IPS DF 19.7 (cell line): ENCODE data around the gene RGS7.
"Not testable (repeated sequence)": the region's sequence is repeated elsewhere in the genome, so short reads cannot be mapped to it uniquely, and the experiment has no call there.

ENCODE experiments used
- DNase-seq: peaks from one replicate; pipeline ENCODE4 v3.0.0-alpha.2; 2013; ENCODE audit warnings: low read depth, low spot score

The RGS7 gene

DNA sequence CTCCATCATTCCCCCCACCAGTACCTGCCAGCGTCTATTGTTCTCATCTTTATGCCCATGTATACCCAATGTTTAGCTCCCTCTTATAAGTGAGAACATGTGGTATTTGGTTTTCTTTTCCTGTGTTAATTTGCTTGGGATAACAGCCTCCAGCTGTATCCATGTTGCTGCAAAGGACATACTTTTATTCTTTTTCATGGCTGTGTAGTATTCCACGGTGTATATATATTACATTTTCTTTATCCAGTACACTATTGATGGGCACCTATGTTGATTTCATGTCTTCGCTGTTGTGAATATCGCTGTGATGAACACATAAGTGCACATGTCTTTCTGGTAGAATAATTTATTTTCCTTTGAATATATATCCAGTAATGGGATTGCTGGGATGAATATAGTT lies 431.7 kb downstream of the RGS7 start:
- DNase-seq = no peak

DNA sequence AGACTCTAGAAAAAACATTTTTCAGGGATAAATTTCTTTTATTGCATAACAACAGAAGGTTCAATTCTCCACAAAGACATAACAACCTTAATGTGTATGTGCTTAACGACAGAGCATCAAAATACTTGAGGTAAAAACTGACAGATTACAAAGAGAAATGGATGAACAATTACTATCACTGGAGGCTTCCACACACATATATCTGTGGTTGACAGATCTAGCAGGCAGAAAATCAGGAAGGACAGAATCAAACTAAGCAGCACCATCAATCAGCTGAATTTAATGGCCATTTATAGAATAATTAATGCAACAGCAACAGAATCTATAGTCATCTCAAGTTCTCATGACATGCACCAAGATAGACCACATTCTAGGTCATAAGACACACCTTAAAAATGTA lies 439.0 kb downstream of the RGS7 start:
- no peak for DNase-seq

DNA sequence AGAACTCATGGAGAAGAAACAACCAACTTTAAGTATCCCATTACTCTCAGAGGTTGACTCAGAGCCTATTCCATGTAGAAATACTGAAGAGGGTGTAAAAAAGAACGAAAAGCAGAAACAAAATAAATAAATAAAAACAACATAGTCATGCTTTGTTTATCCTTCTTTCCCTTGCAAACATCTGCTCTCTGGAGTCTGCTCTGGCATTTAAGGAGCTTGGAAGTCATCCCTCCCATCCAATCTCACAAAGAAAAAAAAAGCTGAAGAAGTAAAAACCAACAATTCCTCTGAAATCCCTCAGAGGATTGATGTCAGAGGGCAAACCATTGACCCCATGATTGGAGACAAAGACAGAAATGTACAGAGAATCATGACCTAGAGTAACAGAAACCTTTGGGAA lies 442.5 kb downstream of the RGS7 start:
- no peak for DNase-seq

DNA sequence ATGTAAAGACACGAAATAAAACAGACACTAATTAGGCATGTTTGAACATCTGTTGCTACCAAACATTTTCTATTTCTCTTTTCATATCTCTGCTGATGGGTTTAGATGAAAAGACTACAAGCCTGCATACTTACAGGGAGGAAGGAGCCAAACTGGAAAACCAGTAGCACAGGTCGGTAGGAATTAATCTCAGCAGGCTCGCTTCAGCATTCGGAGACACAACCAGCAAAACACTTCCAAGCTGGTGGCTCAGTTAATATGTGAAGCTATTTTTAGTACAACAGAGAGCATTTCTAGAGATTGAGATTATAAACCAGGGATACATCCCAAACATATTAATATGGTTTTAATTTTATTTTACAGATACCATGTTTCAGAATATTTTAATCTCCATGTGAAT lies 444.2 kb downstream of the RGS7 start:
- no peak for DNase-seq

DNA sequence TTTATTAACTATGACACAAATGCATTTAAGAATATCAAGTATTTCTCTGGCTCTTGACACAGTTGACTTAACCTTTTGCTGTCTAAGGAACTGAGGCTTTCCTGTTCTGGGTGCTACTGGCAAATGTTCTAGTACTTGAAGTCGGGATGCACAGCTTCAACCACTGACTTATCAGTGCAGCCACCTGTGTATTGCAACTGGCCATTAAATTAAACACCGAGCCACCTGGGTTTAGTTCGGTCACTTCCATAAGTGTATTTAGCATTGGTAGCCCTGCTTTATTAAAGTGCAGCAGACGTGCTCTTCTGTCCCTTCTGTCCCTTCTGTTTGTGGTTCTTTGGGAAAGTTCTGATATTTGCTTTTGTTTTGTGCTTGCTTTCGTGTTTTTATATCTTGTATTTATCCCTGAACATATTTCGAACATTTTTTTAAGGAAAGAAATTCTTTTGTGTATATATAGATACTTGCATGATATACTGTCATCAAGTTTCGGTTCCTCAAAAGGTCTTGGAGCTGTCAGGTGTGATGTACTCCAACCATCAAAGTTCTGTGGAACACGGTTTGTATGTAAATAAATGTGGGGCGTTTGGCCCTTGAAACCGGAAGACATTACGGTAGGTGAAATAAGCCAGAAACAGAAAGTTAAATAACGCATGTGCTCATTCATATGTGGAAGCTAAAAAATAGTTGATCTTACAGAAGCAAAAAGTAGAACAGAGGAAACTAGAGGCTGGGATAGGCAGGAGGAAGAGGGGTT lies 447.1 kb downstream of the RGS7 start:
- no peak for DNase-seq

DNA sequence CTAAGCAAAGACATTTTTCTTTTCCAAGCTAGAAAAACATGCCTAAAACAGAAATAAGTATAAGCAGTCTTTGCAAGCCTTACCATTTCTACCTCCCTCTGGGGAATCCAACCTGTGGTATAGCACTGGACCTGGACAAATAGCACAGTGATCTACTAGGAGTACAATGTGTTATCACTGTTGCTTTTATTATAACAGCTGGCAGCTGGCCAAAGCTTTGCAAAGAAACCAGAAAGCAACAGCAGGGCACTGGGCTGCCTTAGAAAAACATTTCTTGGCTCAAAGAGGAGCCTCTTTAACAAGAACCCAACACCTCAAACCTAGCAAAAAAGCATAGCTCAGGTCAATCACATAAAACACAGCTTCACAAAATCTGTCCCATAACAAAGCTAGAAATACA lies 450.5 kb downstream of the RGS7 start:
- no peak for DNase-seq

DNA sequence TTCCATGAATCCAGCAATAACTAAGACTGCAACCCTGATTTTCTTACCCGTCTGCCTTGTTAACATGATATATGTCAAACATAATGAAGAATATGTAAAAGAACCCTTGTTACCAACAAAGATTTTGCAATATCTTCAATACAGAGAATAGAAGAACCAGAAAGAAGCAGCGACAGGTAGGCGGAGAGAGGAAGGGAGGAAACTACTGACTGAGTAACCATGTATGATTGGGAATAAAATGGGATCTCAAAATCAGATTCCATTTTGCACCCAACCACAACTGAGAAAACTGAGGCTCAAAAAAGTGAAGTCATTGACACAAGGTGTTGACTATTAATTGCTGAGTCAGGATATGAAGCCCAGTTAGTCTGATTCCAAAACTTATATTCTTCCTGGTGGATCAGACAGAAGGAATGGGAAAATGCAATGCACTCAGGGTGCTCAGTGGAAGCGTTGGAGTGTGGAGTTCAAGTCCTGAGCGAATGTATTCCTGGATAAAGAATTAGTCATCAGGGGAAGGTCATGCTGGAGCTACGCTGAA lies 451.7 kb downstream of the RGS7 start:
- DNase-seq = no peak

DNA sequence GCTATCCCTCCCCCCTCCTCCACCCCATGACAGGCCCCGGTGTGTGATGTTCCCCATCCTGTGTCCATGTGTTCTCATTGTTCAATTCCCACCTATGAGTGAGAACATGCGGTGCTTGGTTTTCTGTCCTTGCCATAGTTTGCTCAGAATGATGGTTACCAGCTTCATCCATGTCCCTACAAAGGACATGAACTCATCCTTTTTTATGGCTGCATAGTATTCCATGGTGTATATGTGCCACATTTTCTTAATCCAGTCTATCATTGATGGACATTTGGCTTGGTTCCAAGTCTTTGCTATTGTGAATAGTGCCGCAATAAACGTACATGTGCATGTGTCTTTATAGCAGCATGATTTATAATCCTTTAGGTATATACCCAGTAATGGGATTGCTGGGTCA lies 461.6 kb downstream of the RGS7 start:
- DNase-seq = not testable (repeated sequence)

DNA sequence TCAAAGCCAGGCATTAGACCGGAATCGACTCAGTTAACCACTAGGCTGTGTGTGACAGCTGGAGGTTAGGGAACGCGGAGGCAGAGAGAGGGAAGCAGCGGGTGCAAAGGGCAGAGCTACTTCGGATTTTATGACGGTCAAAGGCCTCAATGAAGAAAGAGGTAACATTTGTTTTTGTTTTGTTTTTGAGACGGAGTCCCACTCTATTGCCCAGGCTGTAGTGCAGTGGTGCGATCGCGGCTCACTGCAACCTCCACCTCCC lies 468.3 kb downstream of the RGS7 start:
- DNase-seq = no peak

DNA sequence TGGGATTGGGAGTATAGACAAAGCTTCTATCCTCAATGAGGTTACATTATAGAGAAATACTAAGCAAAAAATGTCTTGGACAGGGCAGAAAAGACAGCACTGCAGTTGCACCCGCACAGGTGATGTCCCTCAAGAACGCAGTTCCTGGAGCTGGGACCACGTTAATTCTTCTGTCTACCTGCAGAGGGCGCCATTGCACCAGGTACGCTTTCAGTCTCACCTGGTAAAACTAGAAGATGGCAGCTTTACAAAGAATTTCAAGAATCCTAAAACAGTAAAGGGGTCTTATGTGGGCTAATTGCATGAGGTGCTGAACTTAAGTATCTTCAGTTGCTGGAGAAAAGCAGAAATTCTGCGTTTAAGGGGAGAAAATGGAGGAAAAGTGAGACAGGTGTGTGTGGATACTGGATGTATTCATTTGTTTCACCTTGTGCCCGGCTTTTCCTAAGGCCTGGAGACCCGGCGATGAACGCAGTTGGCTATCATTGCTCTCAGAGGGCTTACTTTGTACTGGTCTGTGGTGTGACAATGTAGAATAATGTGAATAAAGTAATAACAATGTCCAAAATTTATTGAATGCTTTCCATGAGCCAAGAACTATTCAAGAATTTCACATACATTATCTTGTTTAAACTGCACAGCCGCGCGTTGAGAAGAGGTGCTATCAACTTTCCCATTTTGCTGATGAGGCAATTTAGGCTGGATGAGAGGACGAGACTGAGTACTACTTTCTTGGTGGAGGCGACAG lies 468.8 kb downstream of the RGS7 start:
- DNase-seq = peak; percentile 48

DNA sequence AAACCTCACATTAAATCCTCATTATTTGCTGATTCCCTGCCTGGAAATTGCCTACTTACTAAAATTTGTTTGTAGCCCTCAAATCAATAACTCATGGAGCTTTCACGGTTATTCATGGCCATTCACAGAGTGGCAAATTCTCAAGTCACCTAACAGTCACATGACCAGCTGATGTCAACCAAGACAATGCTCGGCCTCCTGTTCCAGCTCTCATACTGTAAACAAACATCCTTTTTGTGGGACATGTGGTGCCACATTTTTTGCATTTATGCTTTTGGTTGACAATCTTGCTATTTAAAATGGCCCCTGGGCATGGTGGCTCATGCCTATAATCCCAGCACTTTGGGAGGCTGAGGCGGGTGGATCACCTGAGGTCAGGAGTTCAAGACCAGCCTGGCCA lies 473.5 kb downstream of the RGS7 start:
- no peak for DNase-seq

DNA sequence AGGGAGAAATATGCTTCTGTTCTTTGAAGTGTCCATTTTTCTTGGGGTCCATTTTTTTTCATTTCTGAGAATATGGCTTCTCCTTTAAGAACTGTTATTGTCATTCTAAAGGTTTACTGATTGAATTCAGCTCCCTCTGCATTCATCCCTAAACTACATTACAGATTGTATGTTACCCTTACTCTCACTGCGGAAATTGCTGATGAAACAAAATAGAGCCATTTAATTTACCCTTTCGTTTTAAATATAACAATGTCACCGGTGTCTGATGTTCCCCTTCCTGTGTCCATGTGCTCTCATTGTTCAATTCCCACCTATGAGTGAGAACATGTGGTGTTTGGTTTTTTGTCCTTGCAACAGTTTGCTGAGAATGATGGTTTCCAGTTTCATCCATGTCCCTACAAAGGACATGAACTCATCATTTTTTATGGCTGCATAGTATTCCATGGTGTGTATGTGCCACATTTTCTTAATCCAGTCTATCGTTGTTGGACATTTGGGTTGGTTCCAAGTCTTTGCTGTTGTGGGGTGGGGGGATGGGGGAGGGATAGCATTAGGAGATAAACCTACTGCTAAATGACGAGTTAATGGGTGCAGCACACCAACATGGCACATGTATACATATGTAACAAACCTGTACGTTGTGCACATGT lies 474.2 kb downstream of the RGS7 start:
- not testable (repeated sequence) for DNase-seq

DNA sequence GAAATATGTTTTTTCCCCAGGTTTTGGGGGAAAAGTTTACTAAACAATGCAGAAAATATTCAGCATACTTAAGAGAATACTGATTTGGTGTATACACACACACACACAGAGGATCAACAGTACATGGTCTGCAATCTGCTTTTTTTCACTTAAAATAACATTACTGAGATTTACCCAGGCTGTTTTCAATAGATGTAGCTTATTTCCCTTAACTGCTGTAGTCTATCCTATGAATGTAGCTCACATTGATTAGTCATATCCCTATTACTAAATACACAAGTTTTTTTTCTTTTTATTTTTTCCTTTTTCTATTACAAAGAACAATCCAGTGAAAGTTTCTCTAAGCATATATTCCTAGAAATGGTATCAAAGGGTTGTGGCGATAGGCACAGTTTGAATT lies 478.4 kb downstream of the RGS7 start:
- DNase-seq = no peak

DNA sequence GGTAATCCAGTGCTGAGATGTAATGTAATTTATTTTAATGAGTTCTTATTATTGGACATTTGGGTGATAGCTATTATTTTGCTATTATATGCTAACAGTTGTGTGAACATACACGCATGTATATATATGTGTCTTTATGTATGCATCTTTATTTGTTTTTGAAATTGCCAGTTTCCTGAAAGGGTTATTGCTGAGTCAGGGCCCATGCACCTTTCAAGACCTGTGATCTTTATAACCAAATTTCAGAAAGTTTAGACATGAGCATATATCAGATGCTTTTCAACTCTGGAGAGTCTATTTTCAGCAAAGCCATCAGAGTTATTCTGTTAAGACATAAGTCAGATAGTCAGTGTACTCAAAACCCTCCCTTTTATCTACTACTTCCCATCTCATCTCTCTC lies 479.4 kb downstream of the RGS7 start:
- no peak for DNase-seq

DNA sequence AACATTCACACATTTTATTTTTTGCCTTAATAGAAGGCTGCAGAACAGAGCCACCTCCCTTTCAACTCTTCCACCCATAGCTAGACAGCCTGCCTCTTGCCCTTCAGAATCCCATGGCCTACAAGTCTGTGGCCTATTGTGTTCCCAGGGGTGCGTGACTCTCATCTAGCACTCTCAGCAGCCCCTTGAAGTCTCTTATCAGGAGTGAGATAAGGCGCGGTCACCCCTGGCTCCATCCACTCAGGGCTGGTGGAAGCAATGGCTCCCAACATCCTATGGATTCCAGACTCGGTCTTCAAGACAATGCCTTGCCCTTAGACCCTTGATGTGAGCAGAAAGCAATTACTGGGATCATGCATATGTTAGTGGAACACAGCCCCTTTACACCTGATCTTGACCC lies 480.9 kb downstream of the RGS7 start:
- DNase-seq = no peak

DNA sequence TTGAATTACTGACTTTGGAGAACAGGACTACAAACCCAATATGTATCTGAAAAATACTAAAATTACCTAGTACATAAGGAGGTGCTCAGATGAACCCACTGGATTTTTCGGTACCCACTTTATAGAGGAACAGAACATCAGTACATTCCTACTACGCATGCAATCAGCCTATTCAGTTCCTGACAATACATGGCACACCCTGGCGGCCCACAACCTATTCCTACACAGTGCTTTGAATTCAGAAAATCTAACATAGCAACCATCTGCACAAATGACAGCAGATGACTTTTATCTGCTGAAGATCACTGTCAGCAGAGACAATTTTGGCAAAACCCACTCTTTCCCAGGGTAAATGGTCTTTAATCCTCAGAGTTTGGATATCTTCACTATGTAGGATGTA lies 487.9 kb downstream of the RGS7 start:
- no peak for DNase-seq

DNA sequence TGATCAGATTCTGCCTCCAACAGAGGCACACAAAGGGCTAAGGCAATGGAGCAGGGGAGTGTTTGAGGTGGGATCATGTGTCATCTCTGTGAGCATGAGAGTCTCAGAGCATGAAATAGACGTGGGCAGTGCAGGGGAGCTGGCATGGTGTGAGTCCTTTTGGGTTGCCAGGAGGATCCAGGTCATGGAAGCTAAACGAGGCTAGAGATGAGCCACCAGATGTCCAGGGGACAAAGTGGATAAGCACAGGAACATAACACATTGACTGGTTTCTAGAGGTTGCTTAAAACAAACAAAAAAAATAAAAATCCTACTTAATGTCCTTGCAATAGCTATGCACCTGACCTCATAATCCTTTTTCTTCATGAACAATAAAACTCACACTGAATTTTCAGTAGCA lies 490.3 kb downstream of the RGS7 start:
- DNase-seq = no peak

DNA sequence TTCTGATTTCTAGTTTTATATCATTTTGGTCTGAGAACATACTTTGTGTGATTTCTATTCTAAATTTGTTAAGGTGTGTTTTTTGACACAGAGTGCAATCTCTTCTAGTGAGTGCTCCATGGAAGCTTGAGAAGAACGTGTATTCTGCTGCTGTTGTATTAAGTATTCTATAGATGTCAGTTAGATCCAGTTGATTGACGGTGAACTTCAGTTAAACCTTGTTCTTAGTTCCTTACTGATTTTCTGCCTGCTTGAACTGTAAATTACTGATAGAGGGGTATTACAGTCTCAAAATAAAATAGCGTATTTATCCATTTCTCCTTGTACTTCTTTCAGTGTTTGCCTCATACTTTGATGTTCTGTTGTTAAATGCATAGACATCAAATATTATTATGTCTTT lies 497.0 kb downstream of the RGS7 start:
- DNase-seq = no peak

DNA sequence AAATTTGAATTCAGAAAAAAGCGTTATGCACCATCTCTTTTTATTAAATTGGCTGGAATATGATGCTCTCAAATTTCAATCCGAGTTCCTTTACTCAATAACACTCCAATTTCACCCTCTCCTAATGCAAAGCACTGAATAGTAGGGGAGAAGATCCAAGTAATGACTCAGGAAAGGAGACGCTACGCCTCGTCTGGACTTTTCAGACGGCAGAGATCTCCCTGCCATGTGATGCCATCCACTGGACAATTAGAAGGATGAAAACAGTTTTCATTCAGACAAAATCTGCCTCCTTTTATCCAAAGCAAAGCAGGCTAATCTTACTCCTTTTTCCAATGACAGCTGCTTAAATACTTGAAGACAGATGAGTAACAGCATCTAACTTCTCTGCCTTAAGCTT lies 502.6 kb downstream of the RGS7 start:
- DNase-seq = no peak

DNA sequence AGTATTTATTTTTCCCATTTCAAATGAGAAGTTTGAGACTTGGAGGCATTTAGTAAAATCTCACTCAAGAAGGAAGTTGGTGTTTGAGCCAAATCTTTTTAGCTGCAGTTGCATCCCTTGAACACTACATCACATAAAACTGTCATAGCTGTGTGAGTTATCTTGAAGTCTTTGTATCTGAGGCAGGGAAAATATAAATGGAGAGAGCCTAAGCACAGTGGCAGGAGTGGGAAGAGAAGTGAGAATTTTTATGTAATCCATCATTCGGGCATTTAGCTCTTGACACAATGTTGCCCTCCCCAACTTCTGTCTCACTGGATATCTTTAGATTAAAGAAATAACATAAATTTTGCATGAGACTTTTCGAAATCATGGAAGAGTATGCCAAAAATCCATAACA lies 509.7 kb downstream of the RGS7 start:
- DNase-seq = no peak

DNA sequence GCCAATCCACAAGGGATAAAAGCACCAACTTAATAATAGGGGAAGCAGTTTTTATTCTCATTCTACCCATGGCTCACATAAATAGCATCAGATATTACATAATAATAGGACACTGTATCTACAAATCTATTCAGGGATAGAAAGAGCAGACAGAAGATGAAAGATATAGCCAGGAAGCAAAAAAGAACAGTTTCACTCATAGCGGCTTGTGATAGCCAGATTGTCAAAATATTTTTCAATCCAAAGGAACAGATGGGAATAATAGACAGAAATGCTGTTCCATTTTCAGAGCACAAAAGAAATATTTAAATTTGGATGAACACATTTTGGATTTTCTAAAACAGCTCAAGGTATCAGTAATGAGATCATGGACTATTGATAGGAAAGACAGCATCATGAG lies 512.5 kb downstream of the RGS7 start:
- DNase-seq = no peak

DNA sequence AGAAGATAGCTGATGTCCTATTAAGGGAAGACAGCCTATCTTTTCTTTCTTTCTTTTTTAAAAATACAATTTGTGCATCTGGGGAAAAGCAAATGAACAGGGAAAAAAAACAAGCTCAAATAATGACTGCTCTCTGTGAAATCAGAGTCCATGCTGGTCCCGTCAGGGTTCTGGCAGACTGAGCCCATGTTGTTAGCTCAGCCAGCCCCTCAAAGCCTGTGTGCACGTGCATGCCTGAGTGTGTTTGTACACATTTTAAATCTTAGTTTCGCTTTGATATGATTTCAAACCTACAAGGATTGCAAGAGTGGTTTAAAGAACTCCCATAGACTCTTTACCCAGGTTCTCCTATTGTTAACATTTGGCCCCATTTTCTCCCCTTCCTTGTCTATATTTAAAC lies 513.2 kb downstream of the RGS7 start:
- DNase-seq = no peak

DNA sequence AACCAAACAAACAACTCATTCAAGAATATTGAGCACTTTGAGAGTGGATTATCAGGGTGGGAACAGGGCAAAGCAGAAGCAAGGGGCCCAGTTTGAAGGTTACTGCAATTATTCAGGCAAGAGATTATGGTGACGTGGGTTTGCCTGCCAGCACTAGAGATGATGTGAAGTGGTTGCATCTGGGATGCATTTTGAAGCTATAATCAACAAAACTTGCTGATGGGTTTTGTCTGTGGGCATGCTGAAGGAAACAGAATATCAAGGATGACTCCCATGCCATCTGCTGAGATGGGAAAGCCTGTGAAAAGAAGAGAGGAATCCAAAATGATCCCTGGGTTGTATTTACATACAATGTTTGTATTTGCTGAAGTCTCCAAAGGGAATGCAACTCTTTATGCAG lies 520.7 kb downstream of the RGS7 start:
- no peak for DNase-seq
